Effector memory CD8-positive, alpha-beta T cell (primary cell): ENCODE measurements around the gene SHLD2.

Experiments used
- ATAC-seq: fragments of 150-1000 bp; cut with Tn5 transposase; replicated peaks from 2 replicates; pipeline ENCODE4 v1.10.0; 2021; ENCODE audit warnings: mild to moderate bottlenecking, moderate library complexity
- DNase-seq, 3 experiments: peaks; one replicate each; pipeline ENCODE4 v3.0.0; 2021
- H3K27ac Mint-ChIP-seq, 2 donors: one replicate each; pipeline ENCODE4 v1.8.0; 2022; ENCODE audit warnings: mild to moderate bottlenecking in 2 of 2, mixed read lengths in 2 of 2, moderate library complexity in 2 of 2
- H3K27me3 Mint-ChIP-seq, 2 donors: one replicate each; pipeline ENCODE4 v1.8.0; 2022; ENCODE audit warnings: mixed read lengths in 2 of 2
- H3K36me3 Mint-ChIP-seq: one replicate; pipeline ENCODE4 v1.8.0; 2022; ENCODE audit warnings: mild to moderate bottlenecking, moderate library complexity, mixed read lengths; ENCODE audit not compliant: insufficient read depth
- H3K4me1 Mint-ChIP-seq, 2 donors: one replicate each; pipeline ENCODE4 v1.8.0; 2022; ENCODE audit warnings: low read depth in 2 of 2, mixed read lengths in 2 of 2
- H3K4me3 Mint-ChIP-seq, 2 donors: one replicate each; pipeline ENCODE4 v1.8.0; 2022; ENCODE audit warnings: mild to moderate bottlenecking in 2 of 2, mixed read lengths in 2 of 2, moderate library complexity in 2 of 2
- H3K9me3 Mint-ChIP-seq, 2 donors: one replicate each; pipeline ENCODE4 v1.8.0; 2022; ENCODE audit warnings: mixed read lengths in 2 of 2
- total RNA-seq, 9 experiments: gene quantifications; one replicate each; lab custom pipeline; 2026; lab: John Stamatoyannopoulos, UW

SHLD2 gene
- 35.0 to 85.5 (median 70.3) reads per million in 9 experiments for total RNA-seq

GRCh38 chr10:87094373-87095235, at the start of gene SHLD2, which contains the start of gene GLUD1:
Gene SHLD2, plus strand, starts transcription at chr10:87095206. Its CDS starts 56,149 bp downstream, at chr10:87151355.
Gene GLUD1, minus strand, starts transcription at chr10:87094843. Its CDS starts 74 bp downstream, at chr10:87094769.
- Mint-ChIP-seq H3K4me3 (peak within 1 kb of the TSS; percentile 92), H3K27me3 (no peaks in the 10 kb centered on the region), H3K36me3 (peaks cover 50% of the 10 kb centered on the region), H3K4me1 (peaks cover 33 to 44% of the 10 kb centered on the region in 2 donors), H3K27ac (peak within 1 kb of the TSS; percentile 93 to 95), H3K9me3 (no peaks in the 10 kb centered on the region)
- ATAC-seq (peak; percentile 58), DNase-seq (peak; percentile 81 to 83 (median 82))

DNA sequence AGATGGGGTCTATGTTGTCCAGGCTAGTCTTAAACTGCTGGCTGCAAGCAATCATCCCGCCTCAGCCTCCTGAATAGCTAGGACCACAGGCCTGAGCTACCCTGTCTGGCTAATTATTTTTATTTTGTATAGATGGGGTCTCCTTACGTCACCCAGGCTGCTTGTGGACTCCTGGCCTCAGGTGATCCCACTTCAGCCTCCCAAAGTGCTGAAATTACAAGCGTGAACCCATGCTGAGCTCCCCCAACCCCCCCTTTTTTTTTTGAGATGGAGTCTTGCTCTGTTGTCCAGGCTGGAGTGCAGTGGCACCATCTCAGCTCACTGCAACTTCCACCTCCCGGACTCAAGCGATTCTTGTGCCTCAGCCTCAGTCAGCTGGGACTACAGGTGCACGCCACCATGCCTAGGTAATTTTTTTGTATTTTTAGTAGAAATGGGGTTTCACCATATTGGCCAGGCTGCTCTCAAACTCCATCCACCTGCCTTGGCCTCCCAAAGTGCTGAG, 49.5 kb upstream of the SHLD2 start:
- Mint-ChIP-seq H3K9me3 (no peaks in the 10 kb centered on the region), H3K27ac (peak overlapping the region; percentile 16 to 53), H3K36me3 (peaks cover 36% of the 10 kb centered on the region), H3K4me3 (no peak overlapping the region), H3K4me1 (no peaks in the 10 kb centered on the region), H3K27me3 (no peaks in the 10 kb centered on the region)
- DNase-seq (no peak), ATAC-seq (no peak)

GRCh38 chr10:87053111-87053510, 41.9 kb upstream of the SHLD2 start:
- Mint-ChIP-seq H3K27me3 (no peaks in the 10 kb centered on the region), H3K36me3 (peaks cover 40% of the 10 kb centered on the region), H3K4me3 (no peak overlapping the region), H3K9me3 (no peaks in the 10 kb centered on the region), H3K4me1 (no peaks in the 10 kb centered on the region), H3K27ac (no peak overlapping the region)
- ATAC-seq (no peak), DNase-seq (no peak)

GRCh38 chr10:87053577-87054181, 41.3 kb upstream of the SHLD2 start:
- H3K9me3 Mint-ChIP-seq = no peaks in the 10 kb centered on the region
- no peak overlapping the region for H3K4me3 Mint-ChIP-seq
- DNase-seq (no peak), ATAC-seq (no peak)
- peaks cover 34% of the 10 kb centered on the region for H3K36me3 Mint-ChIP-seq
- H3K27me3 Mint-ChIP-seq = no peaks in the 10 kb centered on the region
- no peak overlapping the region for H3K27ac Mint-ChIP-seq
- H3K4me1 Mint-ChIP-seq = no peaks in the 10 kb centered on the region

DNA sequence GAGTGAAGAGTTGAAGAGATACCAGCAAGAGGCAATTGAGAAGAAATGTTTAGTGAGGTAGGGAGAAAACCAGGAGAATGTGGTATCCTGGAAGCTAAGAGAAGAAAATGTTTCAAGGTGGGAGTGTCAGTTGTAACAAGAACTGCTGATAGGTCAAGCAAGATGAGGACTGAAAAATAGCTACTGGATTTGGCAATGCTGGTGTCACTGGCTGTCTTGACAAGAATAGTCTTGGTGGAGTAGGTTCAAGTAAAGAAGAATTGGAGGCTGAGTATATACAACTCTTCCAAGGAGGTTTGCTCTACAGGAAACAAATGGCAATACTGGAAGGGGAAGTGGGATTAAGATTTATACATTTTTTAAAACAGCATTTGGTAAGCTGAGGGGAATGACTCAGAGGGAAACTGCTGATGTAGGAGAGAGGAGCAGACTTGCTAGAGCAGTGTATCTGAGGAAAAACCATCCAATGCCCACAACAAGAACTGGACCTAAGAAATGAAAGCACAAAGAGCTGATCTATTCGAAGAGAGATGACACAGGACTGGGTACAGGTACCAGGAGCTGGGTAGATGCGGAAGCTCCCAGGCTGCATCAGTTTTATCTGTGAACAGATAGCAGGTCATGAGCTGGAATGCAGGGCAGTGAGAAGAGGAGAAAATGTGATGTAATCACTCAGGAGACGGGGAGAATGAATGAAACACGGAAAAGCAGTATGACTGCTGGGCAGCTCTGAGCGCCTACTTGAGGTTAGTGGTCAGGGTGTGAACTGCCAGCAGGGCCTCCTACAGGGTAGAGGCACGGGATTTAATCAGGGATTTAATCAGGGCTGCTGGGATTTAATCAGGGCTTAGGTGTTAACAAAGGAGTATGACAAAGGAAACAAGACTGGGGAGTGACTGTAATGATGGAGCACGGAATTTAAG, 40.4 kb upstream of the SHLD2 start:
- DNase-seq = no peak
- Mint-ChIP-seq H3K4me3 (no peak overlapping the region), H3K36me3 (peaks cover 32% of the 10 kb centered on the region), H3K4me1 (no peaks in the 10 kb centered on the region), H3K27ac (no peak overlapping the region), H3K27me3 (no peaks in the 10 kb centered on the region), H3K9me3 (no peaks in the 10 kb centered on the region)
- ATAC-seq = no peak

- H3K36me3 Mint-ChIP-seq = peaks cover 16% of the 10 kb centered on the region
Measured at GRCh38 chr10:87058171-87058570, 36.8 kb upstream of the SHLD2 start.

DNA sequence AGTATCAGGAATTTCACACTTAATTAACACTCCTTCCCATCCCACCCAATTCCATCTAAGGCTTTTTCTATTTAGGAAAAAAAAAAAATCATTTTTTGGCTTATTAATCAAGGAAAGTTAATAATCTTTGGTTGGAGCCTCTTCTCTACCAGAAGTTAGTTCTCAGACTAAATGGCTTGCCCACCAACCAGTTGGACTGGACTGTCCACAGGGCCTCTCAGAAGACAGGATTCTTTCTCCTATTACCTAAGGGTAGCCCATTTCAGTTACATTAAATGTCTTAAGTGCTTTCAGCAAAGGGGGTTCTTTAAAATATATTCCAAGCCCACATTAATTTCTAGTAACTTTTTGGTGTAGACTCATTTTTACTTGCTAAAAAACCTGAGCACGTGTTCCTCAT, 35.6 kb upstream of the SHLD2 start:
- no peak for DNase-seq
- Mint-ChIP-seq H3K27me3 (no peaks in the 10 kb centered on the region), H3K4me3 (no peak overlapping the region), H3K4me1 (no peaks in the 10 kb centered on the region), H3K36me3 (peaks cover 28% of the 10 kb centered on the region), H3K27ac (peak overlapping the region in 1 of 2 donors; percentile 44), H3K9me3 (no peaks in the 10 kb centered on the region)
- ATAC-seq = no peak

More at GRCh38 chr10:87058171-87058570, 36.8 kb upstream of the SHLD2 start:
- Mint-ChIP-seq H3K9me3 (no peaks in the 10 kb centered on the region), H3K4me3 (no peak overlapping the region), H3K27ac (peak overlapping the region in 1 of 2 donors; percentile 56), H3K4me1 (no peaks in the 10 kb centered on the region), H3K27me3 (no peaks in the 10 kb centered on the region)
- DNase-seq (no peak), ATAC-seq (no peak)

GRCh38 chr10:87060280-87060928, 34.6 kb upstream of the SHLD2 start:
- H3K27me3 Mint-ChIP-seq = no peaks in the 10 kb centered on the region
- no peak for ATAC-seq
- H3K36me3 Mint-ChIP-seq = peaks cover 38% of the 10 kb centered on the region
- no peak for DNase-seq
- H3K9me3 Mint-ChIP-seq = no peaks in the 10 kb centered on the region
- H3K4me3 Mint-ChIP-seq = no peak overlapping the region
- H3K27ac Mint-ChIP-seq = peak overlapping the region in 1 of 2 donors; percentile 23
- H3K4me1 Mint-ChIP-seq = no peaks in the 10 kb centered on the region

- DNase-seq (no peak), ATAC-seq (no peak)
- Mint-ChIP-seq H3K36me3 (peaks cover 70% of the 10 kb centered on the region), H3K9me3 (no peaks in the 10 kb centered on the region), H3K27me3 (no peaks in the 10 kb centered on the region), H3K4me1 (peaks cover 0 to 6% of the 10 kb centered on the region in 2 donors), H3K27ac (peak overlapping the region; percentile 38 to 44), H3K4me3 (no peak overlapping the region)
Measured at GRCh38 chr10:87064651-87065050, 30.4 kb upstream of the SHLD2 start.

DNA sequence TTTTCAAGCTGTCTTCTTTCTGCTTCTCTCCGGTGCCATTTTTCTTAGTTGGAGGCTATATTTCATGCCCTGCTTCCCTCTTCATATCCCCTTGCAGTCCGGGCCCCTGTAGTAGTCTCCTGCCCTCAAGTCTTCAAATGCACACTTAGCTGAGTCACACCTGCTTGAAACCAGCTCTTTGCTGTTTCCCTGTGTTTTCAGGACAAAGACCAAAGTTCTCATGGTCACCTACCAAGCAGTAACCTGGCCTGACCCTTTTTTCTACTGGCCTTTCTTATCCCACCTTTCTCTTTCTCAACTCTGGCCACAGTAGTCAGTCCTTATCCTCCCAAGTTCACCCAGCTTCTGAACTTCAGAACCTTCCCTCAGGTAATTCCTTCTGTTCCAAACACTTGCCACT, 28.8 kb upstream of the SHLD2 start:
- H3K4me1 Mint-ChIP-seq = peaks cover 0 to 6% of the 10 kb centered on the region in 2 donors
- H3K27ac Mint-ChIP-seq = peak overlapping the region in 1 of 2 donors; percentile 47
- no peaks in the 10 kb centered on the region for H3K9me3 Mint-ChIP-seq
- DNase-seq (no peak), ATAC-seq (no peak)
- H3K27me3 Mint-ChIP-seq = no peaks in the 10 kb centered on the region
- no peak overlapping the region for H3K4me3 Mint-ChIP-seq
- H3K36me3 Mint-ChIP-seq = peaks cover 84% of the 10 kb centered on the region

GRCh38 chr10:87066865-87067264, 28.1 kb upstream of the SHLD2 start:
- H3K4me1 Mint-ChIP-seq = peaks cover 0 to 12% of the 10 kb centered on the region in 2 donors
- peak overlapping the region in 1 of 2 donors; percentile 47 for H3K27ac Mint-ChIP-seq
- no peak for DNase-seq
- ATAC-seq = no peak
- H3K27me3 Mint-ChIP-seq = no peaks in the 10 kb centered on the region
- no peaks in the 10 kb centered on the region for H3K9me3 Mint-ChIP-seq
- H3K4me3 Mint-ChIP-seq = no peak overlapping the region
- peaks cover 86% of the 10 kb centered on the region for H3K36me3 Mint-ChIP-seq

DNA sequence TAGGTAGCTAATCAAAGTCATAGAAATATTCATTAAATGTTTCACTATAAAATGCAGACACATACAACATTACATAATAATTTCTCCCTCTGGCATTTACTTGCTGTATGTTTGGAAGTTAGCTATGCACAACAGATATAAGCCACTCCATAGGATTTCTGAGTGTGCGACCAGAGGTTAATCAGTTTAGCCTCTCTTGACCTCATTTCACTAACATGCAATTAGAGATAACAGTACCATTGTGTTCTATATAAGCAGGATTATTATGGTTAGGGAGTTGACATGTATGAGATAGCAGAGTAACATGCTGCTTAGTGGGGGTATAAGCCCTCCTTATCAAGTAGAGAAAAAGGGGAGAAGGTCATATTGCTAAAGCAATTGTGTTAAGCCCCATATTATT, 26.7 kb upstream of the SHLD2 start:
- H3K4me1 Mint-ChIP-seq = peaks cover 0 to 13% of the 10 kb centered on the region in 2 donors
- H3K27me3 Mint-ChIP-seq = no peaks in the 10 kb centered on the region
- peak overlapping the region in 1 of 2 donors; percentile 47 for H3K27ac Mint-ChIP-seq
- no peaks in the 10 kb centered on the region for H3K9me3 Mint-ChIP-seq
- peaks cover 88% of the 10 kb centered on the region for H3K36me3 Mint-ChIP-seq
- no peak for DNase-seq
- no peak overlapping the region for H3K4me3 Mint-ChIP-seq
- no peak for ATAC-seq
